Lower leg skin (tissue), 4 donors: ENCODE measurements around the gene SH3RF3. TPM values are rescaled to one million over a fixed set of nuclear protein-coding genes. Genes with fewer than 3 reads are reported as not detected.

Experiments
- DNase-seq, 2 donors: peaks; one replicate each; pipeline ENCODE4 v3.0.0-alpha.2; 2019; ENCODE audit warnings: low spot score in 2 of 2
- H3K4me3 ChIP-seq: fragments of 200-600 bp; sonication (generic); 2 replicates; pipeline ENCODE4 v1.5.1; 2017; ENCODE audit warnings: mild to moderate bottlenecking, low read depth; ENCODE audit not compliant: poor library complexity, severe bottlenecking
- POLR2A ChIP-seq, 2 donors: fragments of 450-650 bp; IDR thresholded peaks; one replicate each; pipeline ENCODE4 v1.6.1; 2016 to 2017; ENCODE audit warnings: antibody characterized with exemption in 2 of 2, mild to moderate bottlenecking in 1 of 2, moderate library complexity in 1 of 2
- WGBS, 2 donors: methylation state at CpG; one replicate each; pipeline ENCODE4 v1.1.5; 2018; 5-methylcytosine and 5-hydroxymethylcytosine counted together
- intact Hi-C: fragments of 100-400 bp; cut with DNase I; formaldehyde crosslinking; loops from one replicate; pipeline ENCODE4 v1.15.0; 2023; ENCODE audit warnings: low total_unique reads
- total RNA-seq, 4 donors: library from RNA; depleted of rRNA; stranded (reverse); fragments of >200 nt; gene quantifications; one replicate each; pipeline ENCODE4 v1.1.0, GENCODE V29; 2016
- TF ChIP-seq, protein P1 (sequence below), 3 donors: fragments of 450-650 bp; IDR thresholded peaks; one replicate each; pipeline ENCODE4 v1.5.1; 2016; ENCODE audit warnings: antibody characterized with exemption in 3 of 3, mild to moderate bottlenecking in 3 of 3, moderate library complexity in 2 of 3

Gene SH3RF3
- total RNA-seq, 4 donors from 2014 or later, result 1.9 to 7.4 (median 3.2) TPM

DNA sequence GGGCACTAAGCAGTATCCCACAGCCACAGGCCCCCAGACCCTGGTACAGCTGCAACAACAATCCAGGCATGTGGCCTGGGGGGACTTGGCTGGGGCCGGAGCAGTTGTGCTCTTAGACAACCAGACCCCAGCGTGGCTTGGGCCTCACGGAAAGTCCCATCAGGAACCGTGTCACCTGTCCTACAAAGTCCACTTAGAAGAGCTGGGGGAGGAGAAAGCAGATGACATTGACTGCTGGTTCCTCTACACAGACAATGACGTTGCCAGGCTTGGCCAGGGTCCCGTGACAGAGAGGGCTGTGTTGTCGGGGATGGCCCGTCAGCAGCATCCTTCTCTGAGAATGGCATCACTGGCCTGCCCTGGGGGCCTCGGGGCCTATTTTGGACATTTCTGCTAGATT, 360.3 kb downstream of the SH3RF3 start:
- 94 to 96% methylated on average over 9 of the region's 9 CpGs for WGBS, 2 donors
- TF ChIP-seq POLR2A (IDR thresholded peaks at IDR 0.05), result no peak
- TF ChIP-seq, protein P1, sequence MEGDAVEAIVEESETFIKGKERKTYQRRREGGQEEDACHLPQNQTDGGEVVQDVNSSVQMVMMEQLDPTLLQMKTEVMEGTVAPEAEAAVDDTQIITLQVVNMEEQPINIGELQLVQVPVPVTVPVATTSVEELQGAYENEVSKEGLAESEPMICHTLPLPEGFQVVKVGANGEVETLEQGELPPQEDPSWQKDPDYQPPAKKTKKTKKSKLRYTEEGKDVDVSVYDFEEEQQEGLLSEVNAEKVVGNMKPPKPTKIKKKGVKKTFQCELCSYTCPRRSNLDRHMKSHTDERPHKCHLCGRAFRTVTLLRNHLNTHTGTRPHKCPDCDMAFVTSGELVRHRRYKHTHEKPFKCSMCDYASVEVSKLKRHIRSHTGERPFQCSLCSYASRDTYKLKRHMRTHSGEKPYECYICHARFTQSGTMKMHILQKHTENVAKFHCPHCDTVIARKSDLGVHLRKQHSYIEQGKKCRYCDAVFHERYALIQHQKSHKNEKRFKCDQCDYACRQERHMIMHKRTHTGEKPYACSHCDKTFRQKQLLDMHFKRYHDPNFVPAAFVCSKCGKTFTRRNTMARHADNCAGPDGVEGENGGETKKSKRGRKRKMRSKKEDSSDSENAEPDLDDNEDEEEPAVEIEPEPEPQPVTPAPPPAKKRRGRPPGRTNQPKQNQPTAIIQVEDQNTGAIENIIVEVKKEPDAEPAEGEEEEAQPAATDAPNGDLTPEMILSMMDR (IDR thresholded peaks at IDR 0.05), result no peak
- intact Hi-C loops, result no loop called here
- no peak for DNase-seq
- H3K4me3 ChIP-seq, result no peak overlapping the region

DNA sequence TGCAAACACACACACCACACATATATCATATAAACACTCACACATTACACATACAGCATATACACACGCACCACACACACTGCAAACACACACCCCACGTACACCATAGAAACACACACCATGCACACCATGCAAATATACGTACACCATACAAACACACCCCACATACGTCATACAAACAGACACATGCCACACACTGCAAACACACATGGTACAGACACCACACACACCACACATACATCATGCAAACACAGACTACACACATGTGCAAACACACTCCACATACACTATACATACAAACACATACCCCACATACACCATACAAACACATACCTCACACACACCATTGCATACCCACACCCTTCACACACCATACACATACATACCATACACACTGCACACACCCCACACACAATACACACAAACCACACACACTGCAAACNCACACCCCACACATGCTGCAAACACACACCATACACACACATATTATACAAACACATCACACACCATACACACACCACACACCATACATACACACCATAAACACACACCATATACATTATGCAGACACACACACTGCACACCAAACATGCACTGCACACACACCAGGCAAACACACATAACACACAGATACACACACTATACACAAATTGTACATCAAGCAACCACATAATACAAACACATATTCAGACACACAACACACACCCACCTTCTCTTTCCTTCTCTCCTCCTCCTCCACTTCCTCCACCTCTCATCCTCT, 364.4 kb downstream of the SH3RF3 start:
- TF ChIP-seq, protein P1 (IDR thresholded peaks at IDR 0.05), result no peak
- intact Hi-C loops, result no loop called here
- WGBS, 2 donors, result 50 to 70% methylated on average over 4 of the region's 4 CpGs
- no peak for DNase-seq
- no peak overlapping the region for H3K4me3 ChIP-seq

DNA sequence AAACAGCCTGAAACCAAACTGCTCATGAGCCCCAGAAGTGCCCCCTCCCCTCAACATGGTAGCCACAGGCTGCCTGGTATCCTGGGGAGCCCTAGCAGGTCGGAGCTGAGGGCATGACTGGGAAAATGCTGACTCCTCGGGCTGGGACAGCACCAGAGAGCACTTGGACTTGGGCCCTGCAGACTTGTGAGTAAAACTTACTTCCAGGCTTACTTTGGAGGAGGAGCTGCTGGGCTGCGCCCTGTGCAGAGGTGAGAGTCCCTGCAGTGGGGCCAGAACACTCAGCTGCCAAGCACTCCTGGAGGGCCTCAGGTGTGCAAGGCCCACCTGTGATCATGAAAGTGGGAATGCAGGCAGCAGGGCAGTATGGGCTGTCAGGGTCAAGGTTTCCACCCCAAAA, 365.3 kb downstream of the SH3RF3 start:
- WGBS, 2 donors, result 54 to 69% methylated on average over 3 of the region's 3 CpGs
- no peak for TF ChIP-seq POLR2A (IDR thresholded peaks at IDR 0.05)
- TF ChIP-seq, protein P1 (IDR thresholded peaks at IDR 0.05), result no peak
- intact Hi-C loops, result no loop called here
- no peak for DNase-seq
- H3K4me3 ChIP-seq, result no peak overlapping the region

DNA sequence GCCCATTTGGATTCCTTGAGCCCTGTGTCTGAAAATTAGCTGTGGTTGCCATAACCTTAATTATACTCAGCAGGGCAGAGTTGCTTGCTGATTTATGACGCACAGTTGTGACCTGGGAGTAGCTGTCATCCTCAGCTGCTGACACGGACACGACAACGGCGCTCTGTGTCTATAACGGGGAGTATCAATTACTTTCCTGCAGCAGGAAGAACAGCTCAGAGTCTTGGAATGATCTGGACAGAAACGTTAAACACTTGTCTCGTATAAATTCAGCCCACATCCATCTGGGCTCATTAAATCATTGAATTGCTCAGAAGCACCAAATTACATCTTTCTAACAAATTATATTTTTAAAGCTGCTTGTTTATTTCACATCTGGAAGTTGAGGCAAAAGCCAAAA, 368.5 kb downstream of the SH3RF3 start:
- intact Hi-C loops, result no loop called here
- DNase-seq, result no peak
- WGBS, 2 donors, result 59 to 62% methylated on average over 8 of the region's 8 CpGs

DNA sequence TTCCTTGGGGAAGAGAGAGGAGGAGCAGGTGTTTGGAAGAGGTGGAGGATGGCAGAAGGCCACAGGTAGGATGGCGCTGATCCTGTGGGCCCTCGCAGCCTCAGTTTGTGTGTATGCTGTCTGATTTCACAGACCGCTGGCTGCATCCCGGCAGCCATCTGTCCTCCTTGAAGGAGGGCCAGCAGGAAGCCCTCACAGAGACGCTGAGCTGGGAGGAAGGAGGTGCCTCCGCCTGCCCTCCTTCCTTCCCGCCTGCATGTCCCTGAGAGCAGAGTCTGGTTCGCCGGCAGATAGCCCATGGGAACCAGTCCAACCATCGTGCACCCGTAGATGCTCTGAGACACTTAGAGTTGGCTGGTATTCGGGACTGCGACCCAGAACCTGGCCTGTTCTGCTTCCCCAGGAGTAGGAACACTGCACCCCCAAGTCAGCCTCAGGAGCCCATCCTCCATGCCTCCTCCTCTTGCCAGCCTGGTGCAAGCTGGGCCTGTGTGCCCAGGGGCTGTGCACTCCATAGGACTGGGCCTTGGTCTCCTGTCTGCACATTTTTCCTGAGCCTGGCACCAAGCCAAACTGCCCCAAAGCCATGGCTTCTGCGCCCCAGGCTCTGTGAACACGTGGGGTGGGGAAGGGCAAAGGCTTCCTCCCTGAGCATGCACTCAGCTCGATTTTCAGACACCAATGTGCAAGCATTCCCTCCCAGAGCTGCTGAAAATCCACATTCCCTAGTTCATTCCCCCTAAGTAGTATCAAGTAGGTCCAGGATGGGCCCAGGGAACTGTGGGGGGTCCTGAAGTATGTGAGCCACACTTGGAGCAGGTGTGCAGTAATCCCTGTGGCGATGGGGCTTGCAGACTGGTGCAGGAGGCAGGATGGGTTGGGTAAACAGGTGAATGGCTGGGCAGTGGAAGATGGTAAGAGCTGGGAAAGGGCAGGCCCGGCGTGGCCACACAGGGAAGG, 369.2 kb downstream of the SH3RF3 start:
- WGBS, 2 donors, result 64 to 73% methylated on average over 18 of the region's 19 CpGs
- no peak for TF ChIP-seq POLR2A (IDR thresholded peaks at IDR 0.05)
- TF ChIP-seq, protein P1 (IDR thresholded peaks at IDR 0.05), result no peak
- intact Hi-C loops, result no loop called here
- no peak for DNase-seq
- no peak overlapping the region for H3K4me3 ChIP-seq

More for the DNA sequence above, 368.5 kb downstream of the SH3RF3 start:
- H3K4me3 ChIP-seq, result no peak overlapping the region
- no peak for TF ChIP-seq POLR2A (IDR thresholded peaks at IDR 0.05)
- TF ChIP-seq, protein P1 (IDR thresholded peaks at IDR 0.05), result no peak
